Gastroesophageal sphincter (tissue), 4 donors: ENCODE data around the gene THBS2. TPM values are rescaled to one million over a fixed set of nuclear protein-coding genes. Genes with fewer than 3 reads are reported as not detected.
"Not testable (repeated sequence)": the region's sequence is repeated elsewhere in the genome, so short reads cannot be mapped to it uniquely, and the experiment has no call there.

Source experiments
- ATAC-seq: fragments of 150-250 bp; one replicate; pipeline ENCODE4 v1.9.1; 2016; ENCODE audit warnings: mild to moderate bottlenecking, moderate library complexity
- H3K27ac ChIP-seq, 4 donors: fragments of 200-600 bp; sonication (generic) in 3 of 4; 1 replicate in 3 of 4; 2 replicates in 1 of 4; pipeline ENCODE4 v1.5.1; 2016 to 2019
- H3K27me3 ChIP-seq: fragments of 200-600 bp; sonication (generic); one replicate; pipeline ENCODE4 v1.5.1; 2019
- H3K36me3 ChIP-seq, 2 donors: fragments of 200-600 bp; sonication (generic); one replicate each; pipeline ENCODE4 v1.5.1; 2019; ENCODE audit warnings: control low read depth in 1 of 2
- H3K4me1 ChIP-seq, 3 donors: fragments of 200-600 bp; sonication (generic); 1 replicate in 2 of 3; 2 replicates in 1 of 3; pipeline ENCODE4 v1.5.1; 2016 to 2019; ENCODE audit warnings: control low read depth in 2 of 3
- H3K4me3 ChIP-seq, 2 donors: fragments of 200-600 bp; sonication (generic); one replicate each; pipeline ENCODE4 v1.5.1; 2019; ENCODE audit warnings: mild to moderate bottlenecking in 1 of 2, moderate library complexity in 1 of 2
- H3K9me3 ChIP-seq, 3 donors: fragments of 200-600 bp; sonication (generic); one replicate each; pipeline ENCODE4 v1.5.1; 2017 to 2019; ENCODE audit warnings: control low read depth in 2 of 3
- CTCF ChIP-seq, 4 experiments: fragments of 200-600 bp in 2 of 4; fragments of 450-650 bp in 2 of 4; sonication (generic) in 1 of 4; IDR thresholded peaks; one replicate each; pipeline ENCODE4 v1.5.1; 2017 to 2019; ENCODE audit warnings: antibody characterized with exemption in 4 of 4, mild to moderate bottlenecking in 2 of 4, moderate library complexity in 2 of 4
- EP300 ChIP-seq: sonication (generic); formaldehyde crosslinking; IDR thresholded peaks from one replicate; pipeline ENCODE4 v1.6.1; 2017; ENCODE audit warnings: antibody characterized with exemption, mild to moderate bottlenecking
- POLR2A ChIP-seq, 2 donors: fragments of 450-650 bp; IDR thresholded peaks; one replicate each; pipeline ENCODE4 v1.6.1; 2017; ENCODE audit warnings: antibody characterized with exemption in 2 of 2, mild to moderate bottlenecking in 2 of 2, moderate library complexity in 1 of 2
- POLR2AphosphoS5 ChIP-seq: sonication (generic); formaldehyde crosslinking; IDR thresholded peaks from one replicate; pipeline ENCODE4 v1.6.1; 2017; ENCODE audit warnings: antibody characterized with exemption
- WGBS, 2 donors: methylation state at CpG; one replicate each; pipeline ENCODE4 v1.1.5; 2018; ENCODE audit warnings: low coverage in 1 of 2; 5-methylcytosine and 5-hydroxymethylcytosine counted together
- total RNA-seq, 4 donors: library from RNA; depleted of rRNA; stranded (reverse); fragments of >200 nt; gene quantifications; one replicate each; pipeline ENCODE4 v1.1.0, GENCODE V29; 2016

THBS2 gene
- total RNA-seq, 4 donors from 2014 or later = 21.5 to 41.9 (median 35.7) TPM

DNA sequence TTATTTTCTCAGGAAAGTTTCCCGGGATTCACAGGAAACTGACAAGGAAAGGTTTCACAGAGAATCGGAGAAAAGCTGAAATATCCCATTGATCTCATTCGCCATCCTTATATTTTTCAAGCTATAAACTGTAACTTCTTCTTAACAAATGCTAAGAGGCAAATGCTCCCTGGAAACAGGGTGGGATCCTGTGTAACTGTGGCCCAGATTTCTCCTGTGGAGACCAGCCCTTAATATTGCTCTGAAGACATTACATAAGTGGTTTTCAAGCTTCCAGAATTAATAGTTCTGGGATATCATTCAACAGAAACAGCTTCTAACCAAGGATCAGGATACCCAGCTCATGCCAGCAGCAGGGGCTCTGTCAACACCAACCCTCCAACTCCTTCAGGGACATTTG lies 69.2 kb downstream of the THBS2 start:
- Histone ChIP-seq H3K27me3 (no peaks in the 10 kb centered on the region), H3K36me3 (no peaks in the 10 kb centered on the region), H3K9me3 (no peaks in the 10 kb centered on the region), H3K4me3 (no peak overlapping the region), H3K4me1 (peaks cover 0 to 12% (median 0%) of the 10 kb centered on the region in 3 donors), H3K27ac (no peak overlapping the region)
- no peak for ATAC-seq
- WGBS, 2 donors = 87 to 96% methylated on average over 3 of the region's 3 CpGs
- TF ChIP-seq POLR2AphosphoS5 (no peak), EP300 (no peak), POLR2A (IDR thresholded peaks at IDR 0.05) (no peak), CTCF (IDR thresholded peaks at IDR 0.05) (no peak)

DNA sequence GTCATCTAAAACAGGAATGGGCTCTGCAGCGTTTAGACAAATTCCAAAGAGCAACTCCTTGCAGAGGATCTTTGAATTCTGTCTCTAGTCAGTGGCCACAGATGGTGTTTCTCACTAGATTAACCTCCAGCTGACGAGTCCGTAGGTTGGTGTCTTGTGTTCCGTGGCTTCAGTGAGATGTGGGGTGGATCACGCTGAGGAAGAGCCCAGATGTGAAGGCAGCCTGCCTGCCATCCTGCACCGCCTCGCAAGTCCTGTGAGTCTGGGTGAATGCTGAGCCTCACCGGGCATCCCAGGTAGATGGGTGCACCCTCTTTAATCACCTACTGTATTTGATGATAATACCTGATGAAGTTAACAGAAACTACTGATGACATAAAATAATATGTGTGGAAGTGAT lies 70.4 kb downstream of the THBS2 start:
- Histone ChIP-seq H3K27me3 (no peaks in the 10 kb centered on the region), H3K4me3 (no peak overlapping the region), H3K27ac (no peak overlapping the region), H3K4me1 (peaks cover 0 to 7% (median 0%) of the 10 kb centered on the region in 3 donors), H3K36me3 (no peaks in the 10 kb centered on the region), H3K9me3 (no peaks in the 10 kb centered on the region)
- ATAC-seq = no peak
- WGBS, 2 donors = 77 to 86% methylated on average over 1 to 6 of the region's 8 CpGs
- no peak for TF ChIP-seq POLR2AphosphoS5
- no peak for TF ChIP-seq POLR2A (IDR thresholded peaks at IDR 0.05)
- TF ChIP-seq CTCF (IDR thresholded peaks at IDR 0.05) = no peak
- TF ChIP-seq EP300 = no peak

- H3K36me3 ChIP-seq, H3K27me3 ChIP-seq, H3K4me1 ChIP-seq, H3K27ac ChIP-seq, H3K4me3 ChIP-seq, ATAC-seq, H3K9me3 ChIP-seq: not testable (repeated sequence)
- no CpG with 5 or more reads among the region's 1 CpG for WGBS, 2 donors
Measured at GRCh38 chr6:169179831-169180230, 73.8 kb downstream of the THBS2 start.

DNA sequence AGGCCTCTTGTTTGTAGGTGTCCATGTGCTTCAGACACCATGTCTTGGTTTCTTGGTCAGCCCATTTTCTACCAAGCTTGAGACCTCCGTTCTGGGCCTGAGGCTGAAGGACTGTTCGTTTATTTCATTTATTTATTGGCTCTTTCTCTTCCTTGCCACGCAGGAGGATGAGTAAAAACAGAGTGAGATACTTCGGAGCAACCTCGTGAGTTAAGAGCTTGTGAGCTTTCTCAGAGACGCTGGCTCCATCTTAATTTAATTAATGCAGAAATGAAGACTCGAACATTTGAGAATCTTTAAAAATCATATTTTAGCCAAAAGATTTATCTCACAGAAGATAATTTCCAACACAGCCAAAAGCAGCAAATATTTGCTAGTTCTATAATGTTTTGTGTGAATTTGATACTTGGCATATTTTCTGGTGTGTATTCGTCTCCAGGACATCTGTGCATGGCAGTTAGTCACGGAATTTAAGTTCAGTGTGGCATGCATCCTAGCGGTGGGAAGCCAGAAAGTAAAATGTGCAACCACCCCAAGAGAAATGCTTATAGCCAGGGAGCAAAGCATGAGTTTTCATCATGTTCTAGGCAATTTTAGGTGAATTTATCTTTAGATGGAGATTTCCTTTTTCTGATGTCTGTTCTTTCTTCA lies 76.0 kb downstream of the THBS2 start:
- Histone ChIP-seq H3K36me3 (no peaks in the 10 kb centered on the region), H3K4me3 (no peak overlapping the region)
- 61 to 75% methylated on average over 10 of the region's 10 CpGs for WGBS, 2 donors

DNA sequence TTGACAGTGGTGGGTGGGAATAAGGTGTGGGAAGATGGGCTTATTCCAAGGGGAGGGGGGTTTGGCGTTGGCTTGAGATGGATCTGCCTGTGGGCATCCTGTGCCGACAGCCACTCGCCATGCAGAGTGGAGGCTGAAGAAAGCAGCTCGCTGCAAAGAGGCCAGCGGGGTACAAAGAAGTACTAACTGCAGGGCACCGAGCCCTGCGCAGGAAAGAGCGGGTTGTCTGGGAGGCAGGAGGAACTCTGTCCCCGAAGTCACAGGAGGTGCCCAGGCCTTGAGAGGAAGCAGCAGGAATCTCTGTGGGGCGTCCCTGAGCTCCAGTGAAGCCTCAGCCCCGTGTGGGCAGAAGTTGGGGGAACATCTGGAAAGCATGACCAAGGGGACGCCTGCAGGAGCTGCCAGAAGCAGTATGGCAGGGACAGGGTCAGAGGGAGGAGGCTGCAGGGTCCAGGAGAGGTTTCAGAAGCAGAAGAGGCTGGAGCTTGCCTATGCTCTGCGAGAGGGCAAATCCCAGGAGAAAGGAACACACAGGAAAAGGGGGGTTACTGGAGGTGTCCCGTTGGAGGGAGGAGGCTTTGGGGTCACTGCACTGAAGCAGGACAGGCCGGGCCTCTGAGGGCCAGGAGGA lies 77.2 kb downstream of the THBS2 start:
- H3K4me1 ChIP-seq = peaks cover 0 to 13% (median 0%) of the 10 kb centered on the region in 3 donors
- no peaks in the 10 kb centered on the region for H3K9me3 ChIP-seq
- H3K27ac ChIP-seq = no peak overlapping the region
- H3K27me3 ChIP-seq = no peaks in the 10 kb centered on the region
- TF ChIP-seq EP300 (no peak), POLR2A (IDR thresholded peaks at IDR 0.05) (no peak), POLR2AphosphoS5 (no peak)
- H3K4me3 ChIP-seq = no peak overlapping the region
- ATAC-seq = no peak
- H3K36me3 ChIP-seq = no peaks in the 10 kb centered on the region
- WGBS, 2 donors = 80 to 84% methylated on average over 1 to 13 of the region's 15 CpGs

More for the DNA sequence above, 76.0 kb downstream of the THBS2 start:
- Histone ChIP-seq H3K9me3 (no peaks in the 10 kb centered on the region), H3K27me3 (no peaks in the 10 kb centered on the region), H3K4me1 (peaks cover 0 to 5% (median 0%) of the 10 kb centered on the region in 3 donors), H3K27ac (no peak overlapping the region)
- no peak for ATAC-seq
- TF ChIP-seq POLR2AphosphoS5 (no peak), EP300 (no peak), POLR2A (IDR thresholded peaks at IDR 0.05) (no peak), CTCF (IDR thresholded peaks at IDR 0.05) (no peak)

- H3K9me3 ChIP-seq = no peaks in the 10 kb centered on the region
- no peaks in the 10 kb centered on the region for H3K27me3 ChIP-seq
- H3K4me1 ChIP-seq = peaks cover 0 to 13% (median 0%) of the 10 kb centered on the region in 3 donors
- ATAC-seq = no peak
- no peaks in the 10 kb centered on the region for H3K36me3 ChIP-seq
- no peak overlapping the region for H3K27ac ChIP-seq
- TF ChIP-seq POLR2AphosphoS5 = no peak
- no peak for TF ChIP-seq CTCF (IDR thresholded peaks at IDR 0.05)
- TF ChIP-seq EP300 = no peak
- TF ChIP-seq POLR2A (IDR thresholded peaks at IDR 0.05) = no peak
- H3K4me3 ChIP-seq = no peak overlapping the region
- 90 to 93% methylated on average over 12 to 13 of the region's 15 CpGs for WGBS, 2 donors
Measured at GRCh38 chr6:169175360-169175887, 78.2 kb downstream of the THBS2 start.
